Rectal smooth muscle tissue (tissue), 1 donor: ENCODE results near the gene FZD4.
"Not testable (repeated sequence)": the region's sequence is repeated elsewhere in the genome, so short reads cannot be mapped to it uniquely, and the experiment has no call there.

ENCODE experiments used
- H3K27ac ChIP-seq: one replicate; pipeline ENCODE4 v1.7.0; 2013; ENCODE audit warnings: low read depth, low read length, inconsistent platforms
- H3K27me3 ChIP-seq: one replicate; pipeline ENCODE4 v1.7.0; 2013; ENCODE audit warnings: low read length; ENCODE audit not compliant: control insufficient read depth, insufficient read depth
- H3K36me3 ChIP-seq: one replicate; pipeline ENCODE4 v1.7.0; 2013; ENCODE audit warnings: low read length; ENCODE audit not compliant: control insufficient read depth, insufficient read depth
- H3K4me1 ChIP-seq: one replicate; pipeline ENCODE4 v1.7.0; 2013; ENCODE audit warnings: low read length; ENCODE audit not compliant: control insufficient read depth, insufficient read depth
- H3K4me3 ChIP-seq: one replicate; pipeline ENCODE4 v1.7.0; 2013; ENCODE audit warnings: low read length
- H3K9ac ChIP-seq: one replicate; pipeline ENCODE4 v1.7.0; 2013; ENCODE audit warnings: low read length

The FZD4 gene

GRCh38 chr11:86957976-86958646 lies 2.9 kb upstream of the FZD4 start:
- Histone ChIP-seq H3K4me1 (peaks cover 4% of the 10 kb centered on the region), H3K4me3 (no peak overlapping the region), H3K27ac (no peak overlapping the region), H3K36me3 (no peaks in the 10 kb centered on the region), H3K9ac (no peak overlapping the region), H3K27me3 (no peaks in the 10 kb centered on the region)

- peak overlapping the region; percentile 92 for H3K27ac ChIP-seq
- peaks cover 9% of the 10 kb centered on the region for H3K4me1 ChIP-seq
- H3K36me3 ChIP-seq = peaks cover 3% of the 10 kb centered on the region
- no peaks in the 10 kb centered on the region for H3K27me3 ChIP-seq
- no peak overlapping the region for H3K9ac ChIP-seq
- H3K4me3 ChIP-seq = peak overlapping the region; percentile 99
Observed at GRCh38 chr11:86956905-86957195, 1.7 kb upstream of the FZD4 start.

GRCh38 chr11:86955111-86955360 lies 159 bp downstream of the FZD4 start:
- Histone ChIP-seq H3K36me3 (peaks cover 11% of the 10 kb centered on the region), H3K27ac (peak overlapping the region; percentile 86), H3K4me3 (peak overlapping the region; percentile 84), H3K9ac (peak overlapping the region; percentile 68), H3K27me3 (no peaks in the 10 kb centered on the region), H3K4me1 (peaks cover 21% of the 10 kb centered on the region)

GRCh38 chr11:86954269-86955110 lies 705 bp downstream of the FZD4 start:
- peaks cover 11% of the 10 kb centered on the region for H3K36me3 ChIP-seq
- H3K27ac ChIP-seq = peak overlapping the region; percentile 86
- no peaks in the 10 kb centered on the region for H3K27me3 ChIP-seq
- H3K4me1 ChIP-seq = peaks cover 23% of the 10 kb centered on the region
- peak overlapping the region; percentile 68 for H3K9ac ChIP-seq
- peak overlapping the region; percentile 84 for H3K4me3 ChIP-seq

- no peak overlapping the region for H3K9ac ChIP-seq
- peaks cover 15% of the 10 kb centered on the region for H3K36me3 ChIP-seq
- H3K4me1 ChIP-seq = peaks cover 44% of the 10 kb centered on the region
- no peaks in the 10 kb centered on the region for H3K27me3 ChIP-seq
- peak overlapping the region; percentile 51 for H3K4me3 ChIP-seq
- peak overlapping the region; percentile 42 for H3K27ac ChIP-seq
Observed at GRCh38 chr11:86952221-86952875, 2.8 kb downstream of the FZD4 start.

GRCh38 chr11:86951706-86952105 lies 3.5 kb downstream of the FZD4 start:
- H3K36me3 ChIP-seq = peaks cover 16% of the 10 kb centered on the region
- H3K27ac ChIP-seq = peak overlapping the region; percentile 49
- H3K9ac ChIP-seq = no peak overlapping the region
- no peaks in the 10 kb centered on the region for H3K27me3 ChIP-seq
- peaks cover 47% of the 10 kb centered on the region for H3K4me1 ChIP-seq
- peak overlapping the region; percentile 51 for H3K4me3 ChIP-seq

GRCh38 chr11:86950661-86950995 lies 4.6 kb downstream of the FZD4 start:
- Histone ChIP-seq H3K27me3 (no peaks in the 10 kb centered on the region), H3K4me3 (peak overlapping the region; percentile 51), H3K27ac (peak overlapping the region; percentile 49), H3K9ac (no peak overlapping the region), H3K36me3 (peaks cover 17% of the 10 kb centered on the region), H3K4me1 (peaks cover 54% of the 10 kb centered on the region)

- Histone ChIP-seq H3K4me1 (peaks cover 55% of the 10 kb centered on the region), H3K9ac (no peak overlapping the region), H3K27me3 (no peaks in the 10 kb centered on the region), H3K36me3 (peaks cover 17% of the 10 kb centered on the region), H3K27ac (peak overlapping the region; percentile 75), H3K4me3 (peak overlapping the region; percentile 51)
Observed at GRCh38 chr11:86949995-86950660, 5.1 kb downstream of the FZD4 start.

- Histone ChIP-seq H3K27ac (peak overlapping the region; percentile 75), H3K9ac (no peak overlapping the region), H3K4me1 (peaks cover 56% of the 10 kb centered on the region), H3K27me3 (no peaks in the 10 kb centered on the region), H3K4me3 (peak overlapping the region; percentile 45), H3K36me3 (peaks cover 17% of the 10 kb centered on the region)
Observed at GRCh38 chr11:86948733-86949132, 6.5 kb downstream of the FZD4 start.

- peaks cover 17% of the 10 kb centered on the region for H3K36me3 ChIP-seq
- no peak overlapping the region for H3K9ac ChIP-seq
- peaks cover 56% of the 10 kb centered on the region for H3K4me1 ChIP-seq
- no peaks in the 10 kb centered on the region for H3K27me3 ChIP-seq
- H3K27ac ChIP-seq = peak overlapping the region; percentile 75
- no peak overlapping the region for H3K4me3 ChIP-seq
Observed at GRCh38 chr11:86947541-86947940, 7.7 kb downstream of the FZD4 start.

- H3K27ac ChIP-seq, H3K9ac ChIP-seq, H3K4me3 ChIP-seq, H3K36me3 ChIP-seq, H3K27me3 ChIP-seq: not testable (repeated sequence)
- peaks cover 48% of the 10 kb centered on the region for H3K4me1 ChIP-seq
Observed at GRCh38 chr11:86943505-86943904, 11.7 kb downstream of the FZD4 start.

GRCh38 chr11:86941871-86942599 lies 13.2 kb downstream of the FZD4 start:
- Histone ChIP-seq H3K4me3 (no peak overlapping the region), H3K4me1 (peaks cover 33% of the 10 kb centered on the region), H3K36me3 (peaks cover 2% of the 10 kb centered on the region), H3K27ac (peak overlapping the region; percentile 10), H3K27me3 (no peaks in the 10 kb centered on the region), H3K9ac (no peak overlapping the region)
